BE2C (cell line): ENCODE data around the gene NPAS3.

Experiments
- DNase-seq: peaks from one replicate; pipeline ENCODE4 v3.0.0-alpha.2; 2020
- H3K27me3 ChIP-seq: fragments of 250-450 bp; sonication (Bioruptor Pico); 2 replicates; pipeline ENCODE4 v1.5.1; 2020; ENCODE audit warnings: mild to moderate bottlenecking
- H3K36me3 ChIP-seq: fragments of 250-450 bp; sonication (Bioruptor Pico); 2 replicates; pipeline ENCODE4 v1.5.1; 2020; ENCODE audit warnings: mild to moderate bottlenecking
- H3K4me1 ChIP-seq: fragments of 250-450 bp; sonication (Bioruptor Pico); 2 replicates; pipeline ENCODE4 v1.5.1; 2020
- H3K4me3 ChIP-seq: 2 replicates; pipeline ENCODE4 v1.5.1; 2011; ENCODE audit warnings: low read depth, low read length
- H3K9me3 ChIP-seq: fragments of 250-450 bp; sonication (Bioruptor Pico); 2 replicates; pipeline ENCODE4 v1.5.1; 2020
- CTCF ChIP-seq: IDR thresholded peaks from 2 replicates; pipeline ENCODE4 v1.5.1; 2012; ENCODE audit warnings: mild to moderate bottlenecking, low read depth, low read length

NPAS3 gene

GRCh38 chr14:33030386-33030785 lies 91.7 kb downstream of the NPAS3 start:
- Histone ChIP-seq H3K36me3 (no peaks in the 10 kb centered on the region), H3K27me3 (peaks cover 9% of the 10 kb centered on the region), H3K9me3 (no peaks in the 10 kb centered on the region), H3K4me3 (no peak overlapping the region), H3K4me1 (no peaks in the 10 kb centered on the region)
- no peak for TF ChIP-seq CTCF
- no peak for DNase-seq

GRCh38 chr14:33035416-33036194 lies 96.9 kb downstream of the NPAS3 start:
- Histone ChIP-seq H3K4me1 (no peaks in the 10 kb centered on the region), H3K4me3 (no peak overlapping the region), H3K27me3 (peaks cover 6% of the 10 kb centered on the region), H3K9me3 (no peaks in the 10 kb centered on the region), H3K36me3 (no peaks in the 10 kb centered on the region)
- DNase-seq: no peak
- TF ChIP-seq CTCF: no peak

GRCh38 chr14:33039311-33039710 lies 100.6 kb downstream of the NPAS3 start:
- H3K9me3 ChIP-seq: no peaks in the 10 kb centered on the region
- DNase-seq: no peak
- no peak overlapping the region for H3K4me3 ChIP-seq
- no peaks in the 10 kb centered on the region for H3K4me1 ChIP-seq
- TF ChIP-seq CTCF: no peak
- H3K36me3 ChIP-seq: no peaks in the 10 kb centered on the region
- H3K27me3 ChIP-seq: peaks cover 4% of the 10 kb centered on the region

- Histone ChIP-seq H3K9me3 (no peaks in the 10 kb centered on the region), H3K4me1 (no peaks in the 10 kb centered on the region)
Measured at GRCh38 chr14:33040372-33041140, 101.9 kb downstream of the NPAS3 start.

GRCh38 chr14:33042591-33042990 lies 103.9 kb downstream of the NPAS3 start:
- no peak for DNase-seq
- peaks cover 4% of the 10 kb centered on the region for H3K27me3 ChIP-seq
- no peak for TF ChIP-seq CTCF
- no peak overlapping the region for H3K4me3 ChIP-seq
- no peaks in the 10 kb centered on the region for H3K9me3 ChIP-seq
- no peaks in the 10 kb centered on the region for H3K36me3 ChIP-seq
- no peaks in the 10 kb centered on the region for H3K4me1 ChIP-seq

More at GRCh38 chr14:33040372-33041140, 101.9 kb downstream of the NPAS3 start:
- H3K27me3 ChIP-seq: peaks cover 4% of the 10 kb centered on the region
- no peak for DNase-seq
- TF ChIP-seq CTCF: no peak
- H3K36me3 ChIP-seq: no peaks in the 10 kb centered on the region
- no peak overlapping the region for H3K4me3 ChIP-seq

- Histone ChIP-seq H3K36me3 (no peaks in the 10 kb centered on the region), H3K4me3 (no peak overlapping the region), H3K9me3 (no peaks in the 10 kb centered on the region), H3K27me3 (peaks cover 4% of the 10 kb centered on the region; the same call in 1 of the 2 replicates), H3K4me1 (no peaks in the 10 kb centered on the region)
- TF ChIP-seq CTCF: no peak
- DNase-seq: no peak
Measured at GRCh38 chr14:33045760-33046159, 107.1 kb downstream of the NPAS3 start.
